CD4-positive, alpha-beta T cell treated with Interleukin-1 beta for 1 hour (primary cell): ENCODE results near the gene C6.
"Not testable (repeated sequence)": the region's sequence is repeated elsewhere in the genome, so short reads cannot be mapped to it uniquely, and the experiment has no call there.

Experiments
- DNase-seq, 2 donors: peaks; one replicate each; pipeline ENCODE4 v3.0.0-alpha.2; 2020 to 2022

The C6 gene

GRCh38 chr5:41213340-41213739 lies at the start of gene C6:
Gene C6 (minus strand): TSS chr5:41213532. CDS start chr5:41203230, 10,302 bp downstream.
- DNase-seq = no peak

DNA sequence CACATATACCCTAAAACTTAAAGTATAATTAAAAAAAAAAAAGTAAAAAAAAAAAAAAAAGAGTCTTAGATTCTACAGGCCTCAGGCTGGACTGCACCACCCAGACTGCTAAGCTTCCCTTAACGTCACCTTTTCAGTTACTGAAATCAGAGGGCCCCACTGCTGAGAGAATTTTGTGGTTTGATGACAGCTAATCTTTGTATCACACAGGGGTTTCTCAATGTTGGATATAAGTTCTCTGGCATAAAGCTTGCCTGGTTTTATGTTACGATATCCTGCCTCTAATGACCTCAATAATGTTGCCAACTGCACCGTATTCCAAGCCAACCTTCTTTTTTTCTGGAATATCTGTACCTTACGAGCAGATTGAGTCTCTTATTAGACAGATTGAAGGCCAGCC lies 43.1 kb upstream of the C6 start:
- DNase-seq = no peak

GRCh38 chr5:41253109-41253508 lies 39.8 kb upstream of the C6 start:
- no peak for DNase-seq

- no peak for DNase-seq
Observed at GRCh38 chr5:41252036-41252435, 38.7 kb upstream of the C6 start.

GRCh38 chr5:41250351-41250987 lies 37.1 kb upstream of the C6 start:
- no peak for DNase-seq

DNA sequence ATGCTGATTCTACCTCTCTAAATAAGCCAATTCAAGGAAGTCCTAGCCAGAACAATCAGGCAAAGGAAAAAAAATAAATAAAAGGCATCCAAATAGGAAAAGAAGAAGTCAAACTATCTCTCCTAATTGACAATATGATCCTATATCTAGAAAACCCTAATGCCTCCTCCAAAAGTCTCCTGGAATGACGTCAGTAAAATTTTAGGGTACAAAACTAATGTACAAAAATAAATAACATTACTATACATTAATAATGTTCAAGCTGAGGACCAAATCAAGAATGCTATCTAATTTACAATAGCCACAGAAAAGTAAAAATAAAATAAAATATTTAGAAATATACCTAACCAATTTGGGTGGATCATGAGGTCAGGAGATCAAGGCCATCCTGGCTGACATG lies 33.8 kb upstream of the C6 start:
- DNase-seq = no peak

- no peak for DNase-seq
Observed at GRCh38 chr5:41246376-41246775, 33.0 kb upstream of the C6 start.

- no peak for DNase-seq
Observed at GRCh38 chr5:41243558-41243957, 30.2 kb upstream of the C6 start.

DNA sequence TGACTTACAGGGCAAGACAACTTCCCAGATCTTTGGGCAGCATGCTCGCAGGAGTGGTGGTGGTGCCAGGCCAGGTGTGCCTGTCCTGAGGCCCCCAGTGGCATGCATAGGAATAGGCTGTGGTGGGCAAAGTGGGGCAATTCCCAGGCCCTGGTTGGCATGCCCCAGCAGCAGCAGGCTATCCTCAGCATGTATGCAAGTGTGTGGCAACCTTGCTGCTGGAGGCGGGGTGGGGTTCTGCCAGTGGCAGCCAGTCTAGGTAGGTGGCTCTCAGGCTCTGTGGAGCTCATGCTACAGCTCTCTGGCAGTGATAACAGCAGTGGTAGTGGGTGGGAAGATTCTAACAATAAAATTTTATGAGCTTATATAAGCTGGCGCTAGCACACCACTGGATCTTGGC lies 27.7 kb upstream of the C6 start:
- DNase-seq = no peak

DNA sequence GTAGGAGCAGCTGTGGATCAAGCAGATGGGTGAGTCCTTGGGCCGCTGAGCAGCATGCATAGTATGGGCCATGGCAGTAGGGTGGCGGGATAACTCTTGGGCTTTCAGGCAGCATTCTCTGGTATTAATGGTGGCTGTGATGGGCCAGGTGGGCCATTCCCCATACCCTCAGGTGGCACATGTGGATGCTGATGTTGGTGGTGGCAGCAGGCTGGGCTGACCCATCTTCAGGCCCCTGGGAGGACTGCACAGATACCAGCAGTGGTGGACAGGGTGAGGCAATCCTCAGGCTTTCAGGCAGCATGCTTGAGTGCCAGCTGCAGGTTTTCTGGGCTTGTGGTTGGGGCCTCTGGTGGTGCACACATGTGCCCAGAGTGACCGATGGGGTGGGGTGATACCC lies 27.1 kb upstream of the C6 start:
- no peak for DNase-seq

- no peak for DNase-seq
Observed at GRCh38 chr5:41234475-41234874, 21.1 kb upstream of the C6 start.

- no peak for DNase-seq
Observed at GRCh38 chr5:41232797-41233196, 19.5 kb upstream of the C6 start.

- DNase-seq = not testable (repeated sequence)
Observed at GRCh38 chr5:41230276-41230675, 16.9 kb upstream of the C6 start.

- no peak for DNase-seq
Observed at GRCh38 chr5:41223962-41224361, 10.6 kb upstream of the C6 start.

GRCh38 chr5:41219658-41220269 lies 6.4 kb upstream of the C6 start:
- no peak for DNase-seq

- DNase-seq = no peak
Observed at GRCh38 chr5:41218929-41219657, 5.8 kb upstream of the C6 start.

- no peak for DNase-seq
Observed at GRCh38 chr5:41214182-41214581, 850 bp upstream of the C6 start.

GRCh38 chr5:41212935-41213334 lies 397 bp downstream of the C6 start:
- no peak for DNase-seq

DNA sequence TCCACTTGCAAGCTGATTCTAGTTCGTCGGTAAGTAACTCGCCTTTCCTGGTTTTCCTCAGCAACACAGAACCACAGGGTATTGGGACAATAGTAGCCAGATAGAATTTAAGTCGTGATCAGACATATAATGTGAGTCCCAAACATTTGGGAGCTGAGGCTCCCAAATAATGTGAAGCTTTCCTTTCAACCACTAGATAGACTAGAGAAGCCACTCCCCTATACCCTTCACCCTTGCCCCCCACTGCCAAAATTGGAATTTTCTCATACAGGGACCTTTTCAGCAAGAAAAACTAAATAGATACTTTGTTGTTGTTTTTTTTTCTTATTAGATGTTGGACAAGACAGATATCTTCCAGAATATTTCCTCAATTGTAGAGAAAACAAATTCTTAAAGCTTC lies 1.9 kb downstream of the C6 start:
- no peak for DNase-seq

GRCh38 chr5:41205475-41205874 lies 7.9 kb downstream of the C6 start:
- DNase-seq = not testable (repeated sequence)

- DNase-seq = no peak
Observed at GRCh38 chr5:41203033-41203432, 10.3 kb downstream of the C6 start.

GRCh38 chr5:41201082-41201772 lies 12.1 kb downstream of the C6 start:
- DNase-seq = no peak

- DNase-seq = no peak
Observed at GRCh38 chr5:41200506-41200905, 12.8 kb downstream of the C6 start.

DNA sequence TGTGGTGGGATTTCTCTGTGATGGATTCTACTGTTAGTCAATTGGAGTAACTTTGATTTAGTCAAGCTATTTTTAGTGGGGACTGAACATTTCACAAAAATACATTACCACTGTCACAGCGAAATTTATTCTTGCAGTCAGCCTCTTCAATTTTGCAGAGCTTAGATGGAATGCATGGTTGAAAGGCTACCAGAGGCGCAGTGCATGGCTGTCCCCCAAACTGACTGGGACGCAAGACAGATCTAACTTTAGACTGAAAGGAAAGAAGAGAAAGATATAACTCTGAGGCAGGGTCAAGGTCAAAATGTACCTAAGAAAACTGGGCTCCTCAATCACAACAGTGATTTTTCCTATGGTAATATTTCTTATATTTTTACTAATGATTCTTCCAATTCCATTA lies 13.7 kb downstream of the C6 start:
- DNase-seq = no peak
